B cell (primary cell): ENCODE measurements around the gene GRM3. TPM values are rescaled to one million over a fixed set of nuclear protein-coding genes. Genes with fewer than 3 reads are reported as not detected.

Source experiments
- ATAC-seq: fragments of 200-7000 bp; cut with Tn5 transposase; one replicate; pipeline ENCODE4 v1.10.0; 2021; ENCODE audit warnings: low read depth, mild to moderate bottlenecking, moderate number of reproducible peaks, moderate library complexity
- CTCF ChIA-PET: fragments of 350-600 bp; sonication (Branson Sonifier 250); formaldehyde crosslinking; loops from one replicate; lab custom pipeline; 2021; ENCODE audit warnings: antibody characterized with exemption, inconsistent platforms; lab: Charles Lee
- POLR2A ChIA-PET: fragments of 350-600 bp; sonication (Branson Sonifier 250); formaldehyde crosslinking; loops from one replicate; lab custom pipeline; 2021; ENCODE audit warnings: antibody characterized with exemption; lab: Charles Lee
- DNase-seq: peaks from one replicate; pipeline ENCODE4 v3.0.0; 2013
- H2AFZ ChIP-seq: 2 replicates; pipeline ENCODE4 v1.6.1; 2012; ENCODE audit warnings: mild to moderate bottlenecking, low read depth, low read length; ENCODE audit not compliant: insufficient read depth, poor library complexity, severe bottlenecking
- H3K27ac ChIP-seq, 2 donors: 1 replicate in 1 of 2; 2 replicates in 1 of 2; pipeline ENCODE4 v1.5.1; 2012 to 2013; ENCODE audit warnings: low read length in 2 of 2, mild to moderate bottlenecking in 2 of 2, moderate library complexity in 1 of 2
- H3K27me3 ChIP-seq, 4 experiments: fragments of 200-600 bp in 1 of 4; sonication (generic) in 1 of 4; replicated peaks in 1 of 4; 1 replicate in 2 of 4; 2 replicates in 2 of 4; pipeline versions ENCODE4 v1.6.1 to v1.7.0; 2013 to 2016; ENCODE audit warnings: low read length in 3 of 4, mild to moderate bottlenecking in 2 of 4, mixed read lengths in 1 of 4, moderate library complexity in 1 of 4; ENCODE audit not compliant: insufficient read depth in 4 of 4, control insufficient read depth in 3 of 4; ENCODE audit errors: control extremely low read depth in 1 of 4
- H3K36me3 ChIP-seq, 2 experiments: replicated peaks in 1 of 2; 1 replicate in 1 of 2; 2 replicates in 1 of 2; pipeline versions ENCODE4 v1.6.1 to v1.7.1; 2013; ENCODE audit warnings: low read length in 1 of 2; ENCODE audit not compliant: insufficient read depth in 2 of 2, control insufficient read depth in 1 of 2; ENCODE audit errors: control extremely low read depth in 1 of 2, extremely low read depth in 1 of 2
- H3K4me1 ChIP-seq, 2 donors: fragments of 200-600 bp in 1 of 2; sonication (generic) in 1 of 2; 1 replicate in 1 of 2; 2 replicates in 1 of 2; pipeline versions ENCODE4 v1.5.1 to v1.6.1; 2013 to 2017; ENCODE audit warnings: low read length in 2 of 2; ENCODE audit not compliant: control insufficient read depth in 2 of 2, insufficient read depth in 2 of 2
- H3K4me2 ChIP-seq: replicated peaks from 2 replicates; pipeline ENCODE3; 2012; ENCODE audit warnings: mild to moderate bottlenecking, low read depth, low read length; ENCODE audit not compliant: poor library complexity, severe bottlenecking
- H3K4me3 ChIP-seq, 5 experiments: fragments of 200-600 bp in 1 of 5; sonication (generic) in 1 of 5; 1 replicate in 3 of 5; 2 replicates in 2 of 5; pipeline versions ENCODE4 v1.5.1 to v1.7.0; 2011 to 2016; ENCODE audit warnings: low read length in 4 of 5, mild to moderate bottlenecking in 4 of 5, low read depth in 2 of 5, control low read depth in 1 of 5, moderate library complexity in 1 of 5; ENCODE audit not compliant: insufficient read depth in 1 of 5; ENCODE audit errors: control extremely low read depth in 1 of 5, extremely low read depth in 1 of 5
- H3K79me2 ChIP-seq: fragments of 200-600 bp; sonication (generic); one replicate; pipeline ENCODE4 v1.6.0; 2016; ENCODE audit warnings: low read length; ENCODE audit not compliant: control insufficient read depth, insufficient read depth
- H3K9ac ChIP-seq: fragments of 200-600 bp; sonication (generic); 2 replicates; pipeline ENCODE4 v1.6.1; 2017; ENCODE audit warnings: mild to moderate bottlenecking, low read length, moderate library complexity
- H3K9me3 ChIP-seq, 3 donors: one replicate each; pipeline versions ENCODE4 v1.6.1 to v1.7.1; 2013; ENCODE audit warnings: low read length in 2 of 3; ENCODE audit not compliant: control insufficient read depth in 2 of 3, insufficient read depth in 1 of 3; ENCODE audit errors: control extremely low read depth in 1 of 3
- H4K20me1 ChIP-seq: 2 replicates; pipeline ENCODE4 v1.6.0; 2012; ENCODE audit warnings: mild to moderate bottlenecking, low read length; ENCODE audit not compliant: insufficient read depth, control insufficient read depth, poor library complexity, severe bottlenecking
- H3K27ac Mint-ChIP-seq: one replicate; pipeline ENCODE4 v1.8.0; 2021; ENCODE audit warnings: mixed read lengths
- H3K27me3 Mint-ChIP-seq: one replicate; pipeline ENCODE4 v1.8.0; 2021; ENCODE audit warnings: mixed read lengths
- H3K4me1 Mint-ChIP-seq: one replicate; pipeline ENCODE4 v1.8.0; 2021; ENCODE audit warnings: mixed read lengths
- H3K4me3 Mint-ChIP-seq: one replicate; pipeline ENCODE4 v1.8.0; 2021; ENCODE audit warnings: mixed read lengths
- H3K9me3 Mint-ChIP-seq: one replicate; pipeline ENCODE4 v1.8.0; 2022; ENCODE audit warnings: mixed read lengths; ENCODE audit not compliant: insufficient read depth
- CTCF ChIP-seq: fragments of 200-600 bp; IDR thresholded peaks from one replicate; pipeline ENCODE4 v1.8.0; 2022; ENCODE audit warnings: antibody characterized with exemption, mild to moderate bottlenecking
- EZH2 ChIP-seq: IDR thresholded peaks from 2 replicates; pipeline ENCODE4 v1.6.1; 2012; ENCODE audit warnings: borderline replicate concordance, low read depth, mild to moderate bottlenecking, moderate library complexity, low read length; ENCODE audit not compliant: insufficient read depth, poor library complexity, severe bottlenecking
- WGBS: methylation state at CpG from one replicate; pipeline ENCODE4 v1.1.5; 2013; ENCODE audit warnings: missing lambda C conversion rate; ENCODE audit not compliant: insufficient coverage; 5-methylcytosine and 5-hydroxymethylcytosine counted together
- intact Hi-C: fragments of 100-400 bp; cut with micrococcal nuclease; formaldehyde crosslinking; loops from one replicate; pipeline ENCODE4 v1.10.0; 2022
- polyA plus RNA-seq: library from polyadenylated mRNA; depleted of rRNA; stranded (reverse); fragments of >200 nt; gene quantifications from 2 replicates; pipeline ENCODE4 v1.2.3, GENCODE V29; 2012
- total RNA-seq, 2 donors: library from RNA; stranded (reverse); fragments of 120-200 nt in 1 of 2; gene quantifications; 1 replicate in 1 of 2; 2 replicates in 1 of 2; pipeline versions ENCODE4 v1.2.3 to v1.2.4, GENCODE V29; 2013 to 2022

The GRM3 gene
- total and polyA plus RNA-seq, 2 donors (not counting 1 experiment from before 2014, with no cell fraction given), result not detected

GRCh38 chr7:86762129-86762528 is 118.4 kb downstream of the GRM3 start:
- Histone ChIP-seq H3K36me3 (no peaks in the 10 kb centered on the region), H3K27me3 (peaks cover 0 to 3% (median 0%) of the 10 kb centered on the region in 4 experiments), H3K4me1 (no peaks in the 10 kb centered on the region), H2AFZ (no peak overlapping the region), H3K79me2 (no peaks in the 10 kb centered on the region), H3K9me3 (no peaks in the 10 kb centered on the region), H3K4me3 (no peak overlapping the region), H3K9ac (no peak overlapping the region), H3K4me2 (no peak overlapping the region), H3K27ac (no peak overlapping the region), H4K20me1 (no peaks in the 10 kb centered on the region)
- ATAC-seq (no peak), DNase-seq (no peak)
- Mint-ChIP-seq H3K27ac (no peak overlapping the region), H3K27me3 (peaks cover 9% of the 10 kb centered on the region), H3K4me1 (no peaks in the 10 kb centered on the region), H3K9me3 (no peaks in the 10 kb centered on the region), H3K4me3 (no peak overlapping the region)
- TF ChIP-seq EZH2 (no peak), CTCF (no peak)
- intact Hi-C loops, result no loop called here
- WGBS, result no CpG with 5 or more reads among the region's 2 CpGs
- ChIA-PET CTCF (no interaction called here), POLR2A (no interaction called here)

GRCh38 chr7:86765931-86766330 is 122.2 kb downstream of the GRM3 start:
- H4K20me1 ChIP-seq, result no peaks in the 10 kb centered on the region
- no peak overlapping the region for H3K4me3 ChIP-seq
- H3K4me1 ChIP-seq, result no peaks in the 10 kb centered on the region
- H3K9ac ChIP-seq, result no peak overlapping the region
- intact Hi-C loops, result no loop called here
- H3K79me2 ChIP-seq, result no peaks in the 10 kb centered on the region
- Mint-ChIP-seq H3K4me1 (no peaks in the 10 kb centered on the region), H3K27ac (no peak overlapping the region), H3K4me3 (no peak overlapping the region), H3K27me3 (peaks cover 9% of the 10 kb centered on the region), H3K9me3 (no peaks in the 10 kb centered on the region)
- WGBS, result 40% methylated on average over 1 of the region's 2 CpGs
- H3K27me3 ChIP-seq, result peaks cover 0 to 3% (median 0%) of the 10 kb centered on the region in 4 experiments
- ATAC-seq (no peak), DNase-seq (no peak)
- H2AFZ ChIP-seq, result no peak overlapping the region
- no peak overlapping the region for H3K4me2 ChIP-seq
- no peaks in the 10 kb centered on the region for H3K9me3 ChIP-seq
- POLR2A ChIA-PET, result no interaction called here
- no peak for TF ChIP-seq EZH2
- no peak for TF ChIP-seq CTCF
- no peaks in the 10 kb centered on the region for H3K36me3 ChIP-seq
- H3K27ac ChIP-seq, result no peak overlapping the region
- CTCF ChIA-PET, result no interaction called here
